SU-DHL-6 (cell line): Measurements from ENCODE around the gene OTUD4.

Source experiments
- CTCF ChIP-seq: fragments of 200-600 bp; sonication (generic); IDR thresholded peaks from one replicate; pipeline ENCODE4 v1.5.1; 2017; ENCODE audit warnings: antibody characterized with exemption, mild to moderate bottlenecking, low read length, moderate library complexity; ENCODE audit not compliant: insufficient read depth, poor library complexity, severe bottlenecking
- EZH2phosphoT487 ChIP-seq: fragments of 200-600 bp; sonication (generic), shearing (Covaris generic); conservative IDR thresholded peaks from 2 replicates; pipeline ENCODE4 v1.6.1; 2018; ENCODE audit warnings: mild to moderate bottlenecking, antibody characterized with exemption, low read length, moderate library complexity, mixed read lengths

- TF ChIP-seq CTCF: no peak
- TF ChIP-seq EZH2phosphoT487: no peak
Measured at GRCh38 chr4:145171911-145172310, 8.5 kb downstream of the OTUD4 start.
